HG02610 (cell line): ENCODE data around the gene PDE5A.
"Not testable (repeated sequence)": the region's sequence is repeated elsewhere in the genome, so short reads cannot be mapped to it uniquely, and the experiment has no call there.

ENCODE experiments used
- ATAC-seq: cut with Tn5 transposase; IDR thresholded peaks from one replicate; pipeline ENCODE4 v1.9.1; 2021; ENCODE audit warnings: mild to moderate bottlenecking, moderate library complexity; ENCODE audit not compliant: unreplicated experiment

The PDE5A gene

DNA sequence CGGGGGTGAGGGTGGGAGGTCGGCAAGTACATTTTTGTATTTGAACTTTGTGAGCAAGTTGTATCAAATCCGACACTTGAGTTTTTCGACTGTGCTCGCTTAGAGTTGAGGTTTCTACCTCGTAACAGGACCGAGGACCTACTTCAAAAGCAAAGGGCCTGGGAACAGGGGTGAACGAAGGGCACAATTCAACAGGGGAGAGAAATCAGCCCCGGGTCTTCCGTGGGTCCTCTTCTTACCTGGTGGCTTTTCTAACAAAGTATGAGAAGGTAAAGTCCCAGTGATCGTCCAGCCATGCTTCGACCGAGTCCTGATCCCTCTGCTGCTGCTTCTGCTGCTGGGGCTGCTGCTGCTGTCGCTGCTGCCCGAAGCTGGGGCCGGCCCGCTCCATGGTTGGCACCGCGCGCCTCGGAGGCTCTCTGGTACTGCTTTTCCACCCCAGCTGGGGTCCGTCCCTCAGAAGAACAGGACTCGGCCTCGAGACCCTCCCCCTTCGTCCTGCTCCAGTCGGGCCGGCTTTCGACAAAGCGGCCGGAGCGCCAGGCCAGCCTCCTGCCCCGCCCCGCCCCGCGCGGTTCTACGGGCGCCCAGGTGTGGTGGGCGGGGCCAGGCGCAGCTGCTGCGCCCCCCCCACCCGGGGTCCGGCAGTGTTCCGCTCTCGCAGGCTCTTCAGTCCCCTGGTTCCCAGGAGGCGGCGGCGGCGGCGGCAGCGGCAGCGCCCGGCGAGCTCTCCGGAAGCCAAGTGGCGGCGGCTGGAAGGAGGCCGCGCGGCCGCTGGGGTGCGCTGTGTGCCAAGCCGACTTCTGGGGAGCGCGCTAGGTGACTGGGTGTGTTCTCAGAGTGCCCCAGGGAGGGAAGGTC lies at the start of gene PDE5A:
TSS of gene PDE5A (minus strand) at position 524 of the 861 bp plus-strand sequence. CDS start at position 391, 133 bp downstream.
- peak; percentile 94 for ATAC-seq

- no peak for ATAC-seq
Measured at GRCh38 chr4:119676101-119676500, 47.5 kb upstream of the PDE5A start.

GRCh38 chr4:119675391-119675790 lies 46.8 kb upstream of the PDE5A start:
- no peak for ATAC-seq

DNA sequence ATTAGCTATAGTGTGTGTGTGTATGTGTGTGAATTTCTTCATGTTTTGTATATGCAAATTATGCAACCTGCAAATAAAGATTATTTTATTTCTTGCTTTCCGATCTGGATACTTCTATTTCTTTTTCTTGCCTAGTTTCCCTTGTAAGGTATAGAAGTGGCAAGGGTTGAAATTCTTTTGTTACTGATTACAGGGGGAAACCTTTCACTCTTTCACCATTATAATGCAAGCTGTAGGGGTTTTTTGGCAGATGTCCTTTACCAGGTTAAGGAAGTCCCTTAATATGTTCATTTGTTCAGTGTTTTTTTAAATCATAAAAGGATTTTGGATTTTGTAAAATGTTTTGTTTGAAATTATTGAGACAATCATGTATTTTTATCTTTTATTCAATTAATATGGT lies 44.3 kb upstream of the PDE5A start:
- no peak for ATAC-seq

DNA sequence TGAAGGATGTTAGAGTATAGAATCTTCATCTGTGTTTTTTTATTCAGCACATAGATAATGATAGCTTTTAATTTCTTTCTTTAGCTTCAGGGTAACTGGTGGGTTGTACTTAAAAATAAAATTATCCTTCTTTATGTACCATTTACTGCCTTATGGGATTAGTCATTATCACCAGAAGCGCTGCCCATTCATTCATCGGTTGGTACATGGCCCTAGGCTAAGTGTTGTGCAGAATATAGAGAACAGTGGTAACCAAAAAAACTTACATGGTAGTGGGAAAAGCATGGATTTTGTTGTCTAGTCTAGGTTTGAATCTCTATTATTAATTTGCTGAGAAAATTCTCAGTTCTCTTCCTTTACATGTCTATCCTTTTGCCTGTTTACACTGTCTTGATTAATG lies 43.5 kb upstream of the PDE5A start:
- ATAC-seq = no peak

- ATAC-seq = no peak
Measured at GRCh38 chr4:119671205-119671604, 42.6 kb upstream of the PDE5A start.

- no peak for ATAC-seq
Measured at GRCh38 chr4:119667802-119668201, 39.2 kb upstream of the PDE5A start.

GRCh38 chr4:119666653-119667091 lies 38.1 kb upstream of the PDE5A start:
- ATAC-seq = no peak

- no peak for ATAC-seq
Measured at GRCh38 chr4:119665752-119666151, 37.1 kb upstream of the PDE5A start.

- ATAC-seq = no peak
Measured at GRCh38 chr4:119664168-119664907, 35.7 kb upstream of the PDE5A start.

DNA sequence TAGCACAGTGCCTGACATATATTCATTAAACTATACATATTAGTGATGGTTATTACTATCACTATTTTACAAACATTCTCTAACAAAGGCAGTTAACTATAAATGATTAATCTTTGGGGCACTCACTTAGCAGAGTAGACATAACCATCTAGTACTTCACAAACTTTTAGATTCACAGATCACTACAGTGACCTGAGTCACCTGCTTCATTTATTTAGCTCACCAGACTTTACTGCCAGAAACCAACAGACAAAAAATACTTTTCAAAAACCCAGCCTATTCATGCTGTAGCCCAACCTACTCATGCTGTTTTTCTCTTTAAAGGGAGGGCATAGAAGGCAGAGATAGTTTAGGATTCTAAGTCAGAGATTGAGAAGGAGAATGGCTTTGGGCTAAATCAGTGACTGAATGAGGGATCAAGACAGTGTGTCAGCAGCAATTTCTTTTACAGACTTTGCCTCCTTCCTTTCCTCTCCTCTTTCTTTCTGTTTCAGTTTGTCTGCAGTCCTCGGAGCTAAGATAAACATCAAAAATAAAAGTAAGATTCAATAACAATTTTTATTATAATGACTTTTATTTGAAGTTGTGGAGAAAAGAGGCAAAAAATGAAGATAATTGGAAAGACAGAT lies 34.7 kb upstream of the PDE5A start:
- ATAC-seq = no peak

- not testable (repeated sequence) for ATAC-seq
Measured at GRCh38 chr4:119662612-119663011, 34.0 kb upstream of the PDE5A start.

- ATAC-seq = no peak
Measured at GRCh38 chr4:119661231-119661630, 32.6 kb upstream of the PDE5A start.

- no peak for ATAC-seq
Measured at GRCh38 chr4:119659576-119659975, 31.0 kb upstream of the PDE5A start.

DNA sequence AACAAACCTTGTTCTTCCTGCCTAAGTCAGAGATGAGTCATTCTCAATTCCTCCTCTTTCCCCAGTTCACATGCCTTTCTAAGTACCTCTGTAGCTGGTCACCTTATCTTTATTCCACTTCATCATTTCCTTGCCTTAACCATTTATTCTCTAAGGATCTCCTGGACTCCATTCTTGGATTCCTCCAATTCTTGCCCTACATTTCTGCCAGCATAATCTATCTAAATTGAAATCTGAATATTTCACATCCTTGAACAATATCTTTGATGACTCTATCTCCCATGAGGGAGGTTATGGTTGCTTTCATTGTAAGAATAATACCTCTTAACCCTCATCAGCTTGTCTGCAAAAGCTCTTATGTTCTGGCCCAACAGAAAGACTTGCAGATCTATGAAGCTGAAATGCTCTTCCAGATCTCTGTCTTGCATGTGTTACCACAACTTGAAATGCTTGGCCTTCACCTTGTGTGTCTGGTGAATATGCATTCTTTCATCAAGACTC lies 28.6 kb upstream of the PDE5A start:
- no peak for ATAC-seq

- ATAC-seq = no peak
Measured at GRCh38 chr4:119656342-119656741, 27.7 kb upstream of the PDE5A start.

DNA sequence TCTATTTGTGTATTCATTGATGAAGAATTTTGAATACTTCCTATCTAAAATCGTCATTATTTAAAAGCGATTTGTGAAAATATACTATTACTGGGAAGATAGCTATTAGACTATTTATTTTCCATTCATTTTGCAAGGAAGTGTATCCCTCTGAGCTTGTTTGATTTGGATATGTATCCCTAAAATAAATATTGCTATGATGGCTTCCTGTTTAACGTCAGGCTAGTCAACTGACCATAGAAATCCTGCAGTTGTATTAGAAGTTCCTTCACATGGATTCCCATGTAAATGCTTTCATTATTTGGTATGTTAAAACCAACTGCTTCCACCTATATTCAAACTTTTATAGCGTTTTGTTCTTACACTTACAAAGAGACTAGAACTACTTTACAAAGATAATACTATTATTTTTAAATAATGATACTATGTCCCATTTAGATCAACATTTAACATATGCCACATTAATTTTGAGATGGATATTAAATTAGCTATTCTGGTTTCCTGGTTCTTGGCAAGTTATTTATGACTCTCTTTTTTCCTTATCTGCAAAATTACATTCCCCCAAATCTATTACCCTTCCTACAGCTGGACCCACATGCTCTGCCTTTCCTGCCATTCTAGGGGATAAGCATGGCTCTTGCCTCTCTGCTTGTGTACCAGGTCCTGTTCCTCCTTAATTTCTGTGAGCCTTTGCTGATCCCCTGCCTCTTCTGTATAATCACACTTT lies 26.7 kb upstream of the PDE5A start:
- ATAC-seq = no peak

GRCh38 chr4:119653990-119654389 lies 25.4 kb upstream of the PDE5A start:
- no peak for ATAC-seq

DNA sequence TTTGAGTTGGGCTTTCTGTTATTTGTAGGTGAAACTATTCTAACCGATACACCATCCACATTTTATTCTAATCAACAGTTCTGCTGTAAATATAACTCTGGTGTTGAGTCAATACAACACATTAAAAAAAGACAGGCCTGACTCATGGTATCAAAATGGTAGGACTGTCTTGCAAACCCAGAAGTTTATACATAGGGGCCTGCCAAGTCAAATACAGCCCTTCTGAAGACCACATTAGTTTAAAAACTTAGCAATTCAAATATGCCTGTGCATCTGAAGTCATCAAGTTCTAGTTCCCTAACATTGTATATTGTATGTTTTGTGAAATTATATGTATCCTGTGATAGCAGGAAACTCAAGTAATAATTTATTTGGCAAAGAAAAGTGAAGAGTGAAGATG lies 24.4 kb upstream of the PDE5A start:
- no peak for ATAC-seq

DNA sequence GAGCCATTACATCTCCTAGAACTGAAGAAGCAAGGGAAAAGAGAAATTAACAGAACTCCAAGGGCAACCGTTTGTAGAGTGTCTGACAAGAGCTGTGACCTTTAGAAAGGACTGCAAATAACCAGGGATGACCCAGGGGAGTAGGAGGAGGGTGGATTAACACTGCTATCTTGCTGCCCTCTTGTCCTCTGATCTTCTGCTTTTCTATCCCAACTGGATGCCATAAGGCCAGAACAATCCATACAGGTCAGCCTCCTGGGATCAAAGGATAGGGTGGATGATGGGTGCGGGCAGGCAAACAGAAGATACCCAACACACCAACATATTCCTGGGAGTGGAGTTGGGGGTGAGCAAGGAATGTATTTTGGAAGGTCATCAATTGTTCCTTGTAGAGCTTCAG lies 19.8 kb upstream of the PDE5A start:
- no peak for ATAC-seq

GRCh38 chr4:119647558-119647957 lies 19.0 kb upstream of the PDE5A start:
- ATAC-seq = no peak
